Ovary (tissue), 3 donors: Measurements from ENCODE around the gene SLC27A6.

Source experiments
- POLR2A ChIP-seq: fragments of 450-650 bp; IDR thresholded peaks from one replicate; pipeline ENCODE4 v1.6.1; 2017; ENCODE audit warnings: antibody characterized with exemption, mild to moderate bottlenecking, moderate library complexity
- TF ChIP-seq, protein P1 (sequence below), 3 donors: fragments of 450-650 bp in 2 of 3; fragments of 200-600 bp in 1 of 3; IDR thresholded peaks; one replicate each; pipeline versions ENCODE4 v1.5.1 to v1.8.0; 2016 to 2022; ENCODE audit warnings: antibody characterized with exemption in 3 of 3, mild to moderate bottlenecking in 1 of 3
- donor health status: DM: no; HTN: no; CAD: no.

DNA sequence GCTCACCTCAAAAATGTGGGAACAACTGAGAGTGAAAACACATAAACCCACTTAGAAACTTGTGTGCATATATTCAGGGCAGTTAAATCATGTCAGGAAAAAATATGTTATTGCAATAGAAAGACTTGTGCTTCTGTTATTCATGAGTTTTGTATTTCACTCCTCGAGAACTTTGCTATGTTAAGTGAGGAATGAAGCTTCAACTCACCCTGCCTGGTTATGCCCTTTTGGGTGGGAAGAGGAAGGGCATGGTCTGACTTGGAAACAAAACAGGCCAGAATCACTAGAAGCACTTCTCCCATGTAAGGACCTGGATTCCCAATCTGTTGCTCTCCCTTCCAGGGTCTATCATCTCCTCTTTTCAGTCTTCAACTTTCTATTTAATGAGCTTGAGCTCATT, 14.5 kb downstream of the SLC27A6 start:
- TF ChIP-seq, protein P1, sequence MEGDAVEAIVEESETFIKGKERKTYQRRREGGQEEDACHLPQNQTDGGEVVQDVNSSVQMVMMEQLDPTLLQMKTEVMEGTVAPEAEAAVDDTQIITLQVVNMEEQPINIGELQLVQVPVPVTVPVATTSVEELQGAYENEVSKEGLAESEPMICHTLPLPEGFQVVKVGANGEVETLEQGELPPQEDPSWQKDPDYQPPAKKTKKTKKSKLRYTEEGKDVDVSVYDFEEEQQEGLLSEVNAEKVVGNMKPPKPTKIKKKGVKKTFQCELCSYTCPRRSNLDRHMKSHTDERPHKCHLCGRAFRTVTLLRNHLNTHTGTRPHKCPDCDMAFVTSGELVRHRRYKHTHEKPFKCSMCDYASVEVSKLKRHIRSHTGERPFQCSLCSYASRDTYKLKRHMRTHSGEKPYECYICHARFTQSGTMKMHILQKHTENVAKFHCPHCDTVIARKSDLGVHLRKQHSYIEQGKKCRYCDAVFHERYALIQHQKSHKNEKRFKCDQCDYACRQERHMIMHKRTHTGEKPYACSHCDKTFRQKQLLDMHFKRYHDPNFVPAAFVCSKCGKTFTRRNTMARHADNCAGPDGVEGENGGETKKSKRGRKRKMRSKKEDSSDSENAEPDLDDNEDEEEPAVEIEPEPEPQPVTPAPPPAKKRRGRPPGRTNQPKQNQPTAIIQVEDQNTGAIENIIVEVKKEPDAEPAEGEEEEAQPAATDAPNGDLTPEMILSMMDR (IDR thresholded peaks at IDR 0.05) = no peak
- no peak for TF ChIP-seq POLR2A
